Activated CD8-positive, alpha-beta T cell treated with anti-CD3 and anti-CD28 coated beads for 36 hours (primary cell): Measurements from ENCODE around the gene L3MBTL4. TPM values are rescaled to one million over a fixed set of nuclear protein-coding genes. Genes with fewer than 3 reads are reported as not detected.

Experiments used
- ATAC-seq: fragments of 200-7000 bp; cut with Tn5 transposase; one replicate; pipeline ENCODE4 v1.10.0; 2021; ENCODE audit warnings: mild to moderate bottlenecking, moderate library complexity
- CTCF ChIA-PET: fragments of 350-600 bp; sonication (Branson Sonifier 250); formaldehyde crosslinking; loops from one replicate; lab custom pipeline; 2021; ENCODE audit warnings: antibody characterized with exemption; lab: Charles Lee
- POLR2A ChIA-PET: fragments of 350-600 bp; sonication (Branson Sonifier 250); formaldehyde crosslinking; loops from one replicate; lab custom pipeline; 2021; ENCODE audit warnings: antibody characterized with exemption; lab: Charles Lee
- DNase-seq: peaks from one replicate; pipeline ENCODE4 v3.0.0-alpha.2; 2020
- H3K27ac Mint-ChIP-seq: one replicate; pipeline ENCODE4 v1.8.0; 2021; ENCODE audit warnings: mild to moderate bottlenecking, mixed read lengths
- H3K27me3 Mint-ChIP-seq: one replicate; pipeline ENCODE4 v1.8.0; 2021; ENCODE audit warnings: mixed read lengths
- H3K36me3 Mint-ChIP-seq: one replicate; pipeline ENCODE4 v1.8.0; 2021; ENCODE audit warnings: low read depth, mixed read lengths
- H3K4me1 Mint-ChIP-seq: one replicate; pipeline ENCODE4 v1.8.0; 2021; ENCODE audit warnings: low read depth, mixed read lengths
- H3K4me3 Mint-ChIP-seq: one replicate; pipeline ENCODE4 v1.8.0; 2021; ENCODE audit warnings: mild to moderate bottlenecking, moderate library complexity, mixed read lengths
- H3K9me3 Mint-ChIP-seq: one replicate; pipeline ENCODE4 v1.8.0; 2021; ENCODE audit warnings: mixed read lengths
- intact Hi-C: fragments of 100-400 bp; cut with micrococcal nuclease; formaldehyde crosslinking; loops from one replicate; pipeline ENCODE4 v1.10.0; 2022
- total RNA-seq, 2 experiments: library from RNA; stranded (reverse); gene quantifications; one replicate each; pipeline ENCODE4 v1.2.3, GENCODE V29; 2021
- TF ChIP-seq, protein P1 (sequence below): fragments of 200-600 bp; IDR thresholded peaks from one replicate; pipeline ENCODE4 v1.8.0; 2022; ENCODE audit warnings: antibody characterized with exemption, mild to moderate bottlenecking

Gene L3MBTL4
- total RNA-seq, 2 experiments from 2014 or later, result not detected

DNA sequence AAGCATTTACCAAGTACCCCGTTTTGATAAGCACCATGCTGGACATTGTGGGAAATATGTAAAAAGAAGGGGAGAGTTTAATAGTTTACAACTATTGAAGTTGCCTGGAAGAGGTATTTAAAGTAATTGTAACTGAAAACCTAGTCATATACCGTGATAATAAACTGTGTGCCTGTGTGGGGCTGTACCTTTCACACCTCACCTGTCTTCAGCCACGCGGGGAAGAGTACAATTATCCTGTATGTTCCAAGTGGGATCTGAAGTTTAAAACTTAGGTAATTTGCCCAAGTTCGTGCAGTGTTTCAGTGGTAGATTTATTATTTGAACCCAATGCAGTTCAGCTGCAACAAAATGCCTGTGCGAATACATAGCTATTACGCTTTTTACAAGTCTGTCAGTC is 391.2 kb downstream of the L3MBTL4 start:
- Mint-ChIP-seq H3K27me3 (no peaks in the 10 kb centered on the region), H3K4me3 (no peak overlapping the region), H3K9me3 (no peaks in the 10 kb centered on the region), H3K4me1 (no peaks in the 10 kb centered on the region), H3K36me3 (no peaks in the 10 kb centered on the region), H3K27ac (no peak overlapping the region)
- TF ChIP-seq, protein P1, sequence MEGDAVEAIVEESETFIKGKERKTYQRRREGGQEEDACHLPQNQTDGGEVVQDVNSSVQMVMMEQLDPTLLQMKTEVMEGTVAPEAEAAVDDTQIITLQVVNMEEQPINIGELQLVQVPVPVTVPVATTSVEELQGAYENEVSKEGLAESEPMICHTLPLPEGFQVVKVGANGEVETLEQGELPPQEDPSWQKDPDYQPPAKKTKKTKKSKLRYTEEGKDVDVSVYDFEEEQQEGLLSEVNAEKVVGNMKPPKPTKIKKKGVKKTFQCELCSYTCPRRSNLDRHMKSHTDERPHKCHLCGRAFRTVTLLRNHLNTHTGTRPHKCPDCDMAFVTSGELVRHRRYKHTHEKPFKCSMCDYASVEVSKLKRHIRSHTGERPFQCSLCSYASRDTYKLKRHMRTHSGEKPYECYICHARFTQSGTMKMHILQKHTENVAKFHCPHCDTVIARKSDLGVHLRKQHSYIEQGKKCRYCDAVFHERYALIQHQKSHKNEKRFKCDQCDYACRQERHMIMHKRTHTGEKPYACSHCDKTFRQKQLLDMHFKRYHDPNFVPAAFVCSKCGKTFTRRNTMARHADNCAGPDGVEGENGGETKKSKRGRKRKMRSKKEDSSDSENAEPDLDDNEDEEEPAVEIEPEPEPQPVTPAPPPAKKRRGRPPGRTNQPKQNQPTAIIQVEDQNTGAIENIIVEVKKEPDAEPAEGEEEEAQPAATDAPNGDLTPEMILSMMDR, result no peak
- ATAC-seq, result no peak
- intact Hi-C loops, result no loop called here
- no peak for DNase-seq
- CTCF ChIA-PET, result no interaction called here
- POLR2A ChIA-PET, result no interaction called here

DNA sequence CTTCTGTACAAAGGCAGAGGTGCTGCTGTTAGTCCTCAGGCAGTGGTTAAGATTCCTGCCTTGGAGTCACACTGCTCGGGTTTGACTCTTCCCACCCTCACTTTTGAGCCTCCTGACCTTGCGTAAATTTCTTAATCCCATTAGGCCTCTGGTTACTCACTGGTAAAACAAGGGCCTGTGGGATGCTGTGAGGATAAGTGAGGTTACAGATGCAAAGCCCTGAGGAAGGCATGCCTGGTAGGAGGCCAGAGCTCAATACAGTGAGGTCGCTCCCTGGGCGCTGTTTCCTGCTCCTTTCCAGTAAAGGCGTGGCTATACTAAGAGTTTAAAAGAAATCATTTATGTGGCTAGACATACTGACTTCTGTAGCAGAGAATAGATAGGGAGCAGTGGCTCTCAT is 391.9 kb downstream of the L3MBTL4 start:
- DNase-seq, result no peak
- CTCF ChIA-PET, result no interaction called here
- no peaks in the 10 kb centered on the region for H3K4me1 Mint-ChIP-seq
- no peaks in the 10 kb centered on the region for H3K27me3 Mint-ChIP-seq
- H3K4me3 Mint-ChIP-seq, result no peak overlapping the region
- H3K9me3 Mint-ChIP-seq, result no peaks in the 10 kb centered on the region
- ATAC-seq, result no peak
- intact Hi-C loops, result no loop called here
- no peaks in the 10 kb centered on the region for H3K36me3 Mint-ChIP-seq
- TF ChIP-seq, protein P1, result no peak
- H3K27ac Mint-ChIP-seq, result no peak overlapping the region
- POLR2A ChIA-PET, result no interaction called here

GRCh38 chr18:6022074-6022444 is 392.7 kb downstream of the L3MBTL4 start:
- POLR2A ChIA-PET, result no interaction called here
- DNase-seq, result no peak
- no peak overlapping the region for H3K4me3 Mint-ChIP-seq
- CTCF ChIA-PET, result no interaction called here
- TF ChIP-seq, protein P1, result no peak
- no peak overlapping the region for H3K27ac Mint-ChIP-seq
- no peak for ATAC-seq
- H3K9me3 Mint-ChIP-seq, result no peaks in the 10 kb centered on the region
- intact Hi-C loops, result no loop called here
- H3K36me3 Mint-ChIP-seq, result no peaks in the 10 kb centered on the region
- H3K4me1 Mint-ChIP-seq, result no peaks in the 10 kb centered on the region
- no peaks in the 10 kb centered on the region for H3K27me3 Mint-ChIP-seq

GRCh38 chr18:6021306-6022073 is 393.2 kb downstream of the L3MBTL4 start:
- no peaks in the 10 kb centered on the region for H3K36me3 Mint-ChIP-seq
- H3K9me3 Mint-ChIP-seq, result no peaks in the 10 kb centered on the region
- H3K27ac Mint-ChIP-seq, result no peak overlapping the region
- no peaks in the 10 kb centered on the region for H3K27me3 Mint-ChIP-seq
- no peak for DNase-seq
- ChIA-PET POLR2A (no interaction called here), CTCF (no interaction called here)
- ATAC-seq, result no peak
- H3K4me1 Mint-ChIP-seq, result no peaks in the 10 kb centered on the region
- TF ChIP-seq, protein P1, result no peak
- intact Hi-C loops, result no loop called here
- no peak overlapping the region for H3K4me3 Mint-ChIP-seq

DNA sequence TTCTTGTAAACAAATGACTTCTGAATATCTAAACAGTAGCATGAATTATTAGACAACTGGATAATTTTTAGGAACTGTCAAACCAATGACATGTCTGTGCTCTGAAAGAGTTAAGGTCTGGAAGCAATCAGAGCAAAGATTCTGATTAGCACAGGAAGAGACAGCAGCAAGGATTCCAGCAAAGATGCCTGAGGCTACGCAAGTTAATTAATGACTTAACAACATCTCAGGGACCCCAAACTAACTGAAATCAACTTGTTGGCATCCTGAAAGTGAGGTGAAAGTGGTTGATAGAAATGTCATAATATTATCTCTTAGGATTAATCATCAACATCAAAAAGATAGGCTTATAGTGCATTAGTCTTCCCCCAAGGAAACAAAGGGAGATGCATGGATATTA is 396.0 kb downstream of the L3MBTL4 start:
- H3K27ac Mint-ChIP-seq, result no peak overlapping the region
- H3K36me3 Mint-ChIP-seq, result no peaks in the 10 kb centered on the region
- TF ChIP-seq, protein P1, result no peak
- DNase-seq, result no peak
- ATAC-seq, result no peak
- H3K4me1 Mint-ChIP-seq, result no peaks in the 10 kb centered on the region
- intact Hi-C loops, result no loop called here
- ChIA-PET POLR2A (no interaction called here), CTCF (interaction anchor here (0.6 kb wide), 1 partner anchor 15 kb away, joined by 3 read pairs; no protein-coding TSS in a partner anchor)
- no peaks in the 10 kb centered on the region for H3K9me3 Mint-ChIP-seq
- H3K4me3 Mint-ChIP-seq, result no peak overlapping the region
- no peaks in the 10 kb centered on the region for H3K27me3 Mint-ChIP-seq
